ENCODE results near the gene UNC5C. TPM values are rescaled to one million over a fixed set of nuclear protein-coding genes. Genes with fewer than 3 reads are reported as not detected.

The UNC5C gene
- total RNA-seq, 2 experiments from 2014 or later, result not detected

DNA sequence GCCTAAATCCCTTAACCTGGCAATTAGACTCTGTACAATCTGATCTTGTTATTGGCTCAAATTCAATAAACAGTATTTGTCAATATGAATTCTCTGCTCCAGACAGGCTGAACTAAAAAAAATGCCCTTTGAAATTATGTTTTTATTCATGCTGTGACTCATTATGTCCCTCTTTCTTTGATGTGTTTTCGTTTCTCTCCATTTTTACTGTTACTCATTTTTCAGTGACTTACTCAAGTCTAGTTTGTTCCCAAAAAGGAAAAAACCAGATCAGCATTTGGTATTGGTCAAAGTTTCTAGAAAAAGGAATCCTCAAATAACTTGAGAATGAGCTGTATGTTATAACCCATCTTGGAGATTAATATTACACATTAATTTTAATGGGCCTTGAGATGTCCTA, 40.4 kb downstream of the UNC5C start:
- Mint-ChIP-seq H3K36me3 (no peaks in the 10 kb centered on the region), H3K9me3 (no peaks in the 10 kb centered on the region), H3K27me3 (peaks cover 3% of the 10 kb centered on the region), H3K4me3 (no peak overlapping the region), H3K4me1 (ENCODE audit: low read depth) (peaks cover 5% of the 10 kb centered on the region), H3K27ac (no peak overlapping the region)
- no peak for DNase-seq
- intact Hi-C loops (cut with micrococcal nuclease), result loop anchor here (5.0 kb wide), 1 partner anchor 351 kb away; no protein-coding TSS in a partner anchor
- ChIA-PET CTCF (no interaction called here), POLR2A (no interaction called here)

DNA sequence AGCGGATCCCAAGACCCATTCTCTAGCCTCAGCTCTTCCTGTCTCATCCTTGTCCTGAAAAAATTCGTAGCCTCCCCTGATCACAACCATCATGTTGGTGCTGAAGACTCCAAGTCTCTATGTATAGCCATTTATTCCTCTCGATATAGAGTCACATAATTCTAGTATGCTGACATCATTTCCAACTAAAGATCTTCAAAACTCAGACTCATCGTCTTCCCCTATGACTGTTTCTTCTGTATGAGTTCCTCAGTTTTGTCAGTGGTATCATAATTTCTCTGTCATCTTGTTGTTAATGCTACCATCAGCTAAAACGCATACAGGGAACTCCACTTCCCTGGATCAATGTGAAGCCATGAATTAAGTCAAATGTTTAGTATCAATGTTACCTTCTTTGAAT, 41.2 kb downstream of the UNC5C start:
- H3K4me1 Mint-ChIP-seq (ENCODE audit: low read depth), result peaks cover 5% of the 10 kb centered on the region
- H3K36me3 Mint-ChIP-seq, result no peaks in the 10 kb centered on the region
- no peak for DNase-seq
- H3K4me3 Mint-ChIP-seq, result no peak overlapping the region
- no peaks in the 10 kb centered on the region for H3K9me3 Mint-ChIP-seq
- ChIA-PET POLR2A (no interaction called here), CTCF (no interaction called here)
- intact Hi-C loops (cut with micrococcal nuclease), result loop anchor here (1.0 to 5.0 kb wide), 2 partner anchors 258 to 350 kb away; no protein-coding TSS in a partner anchor
- peaks cover 3% of the 10 kb centered on the region for H3K27me3 Mint-ChIP-seq
- H3K27ac Mint-ChIP-seq, result no peak overlapping the region

DNA sequence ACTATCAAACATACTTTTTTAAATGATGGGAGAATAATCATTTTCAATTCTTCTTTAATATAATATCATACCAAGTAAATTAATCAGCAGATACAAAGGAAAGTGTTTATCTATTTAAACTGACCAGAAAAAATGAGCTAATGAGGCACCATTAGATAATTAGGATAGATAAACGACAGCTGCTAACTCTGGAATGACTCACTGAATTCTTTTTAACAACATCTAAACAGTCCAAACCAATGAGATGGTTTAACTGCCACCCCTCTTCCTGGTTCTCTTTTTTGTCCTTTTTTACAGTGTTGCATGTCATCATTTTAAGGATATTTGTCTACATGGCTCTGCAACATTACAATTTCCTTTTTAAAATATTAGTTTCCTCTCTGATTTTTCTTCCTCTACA, 41.6 kb downstream of the UNC5C start:
- Mint-ChIP-seq H3K4me3 (no peak overlapping the region), H3K27ac (no peak overlapping the region), H3K9me3 (no peaks in the 10 kb centered on the region), H3K36me3 (no peaks in the 10 kb centered on the region), H3K4me1 (ENCODE audit: low read depth) (peaks cover 5% of the 10 kb centered on the region), H3K27me3 (peaks cover 3% of the 10 kb centered on the region)
- DNase-seq, result no peak
- CTCF ChIA-PET, result no interaction called here
- intact Hi-C loops (cut with micrococcal nuclease), result loop anchor here (1.0 to 5.0 kb wide), 2 partner anchors 258 to 350 kb away; no protein-coding TSS in a partner anchor
- POLR2A ChIA-PET, result no interaction called here

DNA sequence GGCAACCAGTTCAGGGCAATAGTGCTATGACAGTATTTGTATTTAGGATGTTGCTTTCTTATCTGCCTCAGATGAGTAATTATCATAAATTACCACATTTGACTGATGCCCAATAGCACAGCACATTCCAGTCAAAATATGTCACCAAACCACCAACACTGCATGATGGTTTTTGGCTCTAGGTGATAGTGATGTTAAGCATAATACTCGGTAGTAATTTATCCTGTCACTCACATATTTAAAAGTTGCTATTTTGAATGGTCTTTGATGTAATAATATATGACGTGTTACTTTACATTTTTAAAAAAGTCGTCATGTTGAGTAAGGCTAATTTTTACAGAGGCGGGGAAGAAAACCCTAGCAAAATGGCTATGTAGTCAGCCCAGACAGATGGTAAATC, 42.5 kb downstream of the UNC5C start:
- peaks cover 3% of the 10 kb centered on the region for H3K27me3 Mint-ChIP-seq
- DNase-seq, result no peak
- H3K9me3 Mint-ChIP-seq, result no peaks in the 10 kb centered on the region
- H3K4me3 Mint-ChIP-seq, result no peak overlapping the region
- H3K4me1 Mint-ChIP-seq (ENCODE audit: low read depth), result peaks cover 5% of the 10 kb centered on the region
- H3K27ac Mint-ChIP-seq, result no peak overlapping the region
- intact Hi-C loops (cut with micrococcal nuclease), result loop anchor here (5.0 kb wide), 1 partner anchor 349 kb away; no protein-coding TSS in a partner anchor
- CTCF ChIA-PET, result no interaction called here
- POLR2A ChIA-PET, result no interaction called here
- no peaks in the 10 kb centered on the region for H3K36me3 Mint-ChIP-seq

DNA sequence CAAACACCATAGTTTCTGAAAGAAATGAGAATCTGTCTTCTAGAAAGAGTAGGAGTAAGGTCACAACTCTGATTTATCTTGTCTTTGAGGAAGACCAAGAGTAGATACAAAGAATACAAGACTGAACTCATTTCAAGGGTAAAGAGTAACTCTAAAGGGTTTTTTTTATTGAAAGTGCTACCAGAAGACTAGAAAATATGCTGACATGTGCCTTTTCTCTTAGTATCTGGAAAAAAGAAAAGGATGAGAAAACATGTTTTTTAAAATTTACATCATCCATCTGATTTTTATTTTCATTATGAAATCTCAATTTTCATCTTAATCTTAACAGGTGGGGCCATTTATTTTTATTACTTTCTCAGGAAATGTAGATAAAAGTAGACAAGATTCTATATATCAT, 43.0 kb downstream of the UNC5C start:
- intact Hi-C loops (cut with micrococcal nuclease), result loop anchor here (5.0 kb wide), 1 partner anchor 348 kb away; no protein-coding TSS in a partner anchor
- ChIA-PET CTCF (no interaction called here), POLR2A (no interaction called here)
- DNase-seq, result no peak
- Mint-ChIP-seq H3K4me1 (ENCODE audit: low read depth) (peaks cover 5% of the 10 kb centered on the region), H3K36me3 (no peaks in the 10 kb centered on the region), H3K4me3 (no peak overlapping the region), H3K27ac (no peak overlapping the region), H3K27me3 (peaks cover 3% of the 10 kb centered on the region), H3K9me3 (no peaks in the 10 kb centered on the region)

DNA sequence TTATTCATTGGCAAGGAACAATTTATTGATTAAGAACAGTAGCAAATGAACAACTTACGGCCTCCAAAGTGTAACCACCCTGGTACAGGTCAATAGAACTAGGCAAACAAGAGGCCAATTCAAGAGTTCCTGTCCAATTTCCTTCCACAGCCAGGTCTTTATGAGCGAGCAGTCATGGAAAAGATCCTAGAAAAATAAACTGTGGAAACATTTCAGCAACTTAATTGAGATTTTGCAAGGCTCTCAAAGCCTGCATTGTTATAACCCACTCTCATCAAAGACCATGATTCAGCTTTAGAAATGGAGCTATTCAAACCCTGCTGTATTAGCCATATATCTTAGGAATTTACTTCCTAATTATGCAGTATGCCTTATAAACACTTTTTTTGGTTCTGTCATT, 43.6 kb downstream of the UNC5C start:
- Mint-ChIP-seq H3K9me3 (no peaks in the 10 kb centered on the region), H3K27me3 (peaks cover 3% of the 10 kb centered on the region), H3K4me1 (ENCODE audit: low read depth) (peaks cover 5% of the 10 kb centered on the region), H3K27ac (no peak overlapping the region), H3K4me3 (no peak overlapping the region), H3K36me3 (no peaks in the 10 kb centered on the region)
- DNase-seq, result no peak
- intact Hi-C loops (cut with micrococcal nuclease), result loop anchor here (5.0 kb wide), 1 partner anchor 348 kb away; no protein-coding TSS in a partner anchor
- ChIA-PET POLR2A (no interaction called here), CTCF (no interaction called here)

DNA sequence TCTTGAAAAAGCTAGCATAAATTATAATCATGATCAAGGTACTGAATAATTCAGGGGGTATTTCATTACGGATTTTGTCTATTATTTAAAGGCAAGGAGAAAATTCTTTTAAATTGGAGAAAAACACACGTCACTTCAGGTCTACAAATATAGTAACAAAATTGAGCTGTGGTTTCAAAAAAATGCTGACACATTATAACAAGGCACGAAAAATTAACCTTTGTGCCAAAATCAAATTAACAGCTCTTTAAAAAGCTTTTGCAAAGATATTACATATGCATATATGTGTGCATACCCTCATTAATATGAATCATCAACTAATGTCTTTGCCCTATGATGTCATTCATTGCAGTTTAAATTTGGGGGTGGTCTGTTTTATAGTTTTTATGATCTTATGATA, 44.3 kb downstream of the UNC5C start:
- peaks cover 5% of the 10 kb centered on the region for H3K4me1 Mint-ChIP-seq (ENCODE audit: low read depth)
- no peaks in the 10 kb centered on the region for H3K36me3 Mint-ChIP-seq
- intact Hi-C loops (cut with micrococcal nuclease), result no loop called here
- CTCF ChIA-PET, result no interaction called here
- no peak overlapping the region for H3K27ac Mint-ChIP-seq
- no peak overlapping the region for H3K4me3 Mint-ChIP-seq
- POLR2A ChIA-PET, result no interaction called here
- H3K27me3 Mint-ChIP-seq, result peaks cover 3% of the 10 kb centered on the region
- DNase-seq, result no peak
- no peaks in the 10 kb centered on the region for H3K9me3 Mint-ChIP-seq

DNA sequence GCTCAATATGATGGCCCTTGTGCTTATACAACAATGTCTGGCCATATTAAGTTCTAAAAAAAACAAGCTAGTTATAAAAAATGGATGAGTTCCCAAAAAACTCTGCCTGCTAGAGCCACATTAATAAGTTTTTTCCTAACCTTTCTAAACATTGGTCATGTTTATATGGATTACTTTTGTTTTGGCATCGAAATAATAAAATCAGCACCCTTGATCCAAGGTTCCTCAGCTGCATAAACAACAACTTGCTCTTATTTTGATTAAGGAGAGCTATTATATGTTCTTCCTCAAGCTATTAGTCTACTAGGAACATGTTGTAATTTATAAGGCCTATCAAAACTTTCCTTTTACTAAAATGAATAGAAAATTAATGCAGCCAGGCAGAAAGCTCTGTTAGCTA, 48.4 kb downstream of the UNC5C start:
- Mint-ChIP-seq H3K36me3 (no peaks in the 10 kb centered on the region), H3K4me1 (ENCODE audit: low read depth) (no peaks in the 10 kb centered on the region), H3K9me3 (no peaks in the 10 kb centered on the region), H3K27me3 (no peaks in the 10 kb centered on the region), H3K27ac (no peak overlapping the region), H3K4me3 (no peak overlapping the region)
- DNase-seq, result no peak
- ChIA-PET CTCF (no interaction called here), POLR2A (no interaction called here)
- intact Hi-C loops (cut with micrococcal nuclease), result no loop called here

DNA sequence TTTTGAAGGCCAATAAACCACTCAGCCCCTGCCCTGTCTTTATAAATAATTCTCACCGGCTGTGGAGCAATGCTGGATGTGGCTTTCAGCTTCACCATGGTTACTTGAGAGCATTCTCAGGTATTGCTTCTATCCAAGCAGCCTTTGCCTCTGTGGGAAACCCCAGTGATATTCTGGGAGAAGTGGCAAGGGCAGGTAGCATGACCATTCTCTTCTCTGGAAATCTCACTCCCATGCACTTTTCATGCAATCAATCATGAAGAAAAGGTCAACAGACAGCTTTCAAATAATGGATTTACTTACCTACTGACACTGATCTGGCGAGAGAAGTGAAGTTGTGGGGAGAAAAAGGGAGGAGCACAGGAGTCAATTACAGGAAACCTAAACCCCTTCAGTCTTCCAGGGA, 49.5 kb downstream of the UNC5C start:
- Mint-ChIP-seq H3K27me3 (no peaks in the 10 kb centered on the region), H3K27ac (no peak overlapping the region), H3K4me1 (ENCODE audit: low read depth) (no peaks in the 10 kb centered on the region), H3K9me3 (no peaks in the 10 kb centered on the region), H3K4me3 (no peak overlapping the region), H3K36me3 (no peaks in the 10 kb centered on the region)
- intact Hi-C loops (cut with micrococcal nuclease), result no loop called here
- ChIA-PET POLR2A (no interaction called here), CTCF (no interaction called here)
- DNase-seq, result no peak

DNA sequence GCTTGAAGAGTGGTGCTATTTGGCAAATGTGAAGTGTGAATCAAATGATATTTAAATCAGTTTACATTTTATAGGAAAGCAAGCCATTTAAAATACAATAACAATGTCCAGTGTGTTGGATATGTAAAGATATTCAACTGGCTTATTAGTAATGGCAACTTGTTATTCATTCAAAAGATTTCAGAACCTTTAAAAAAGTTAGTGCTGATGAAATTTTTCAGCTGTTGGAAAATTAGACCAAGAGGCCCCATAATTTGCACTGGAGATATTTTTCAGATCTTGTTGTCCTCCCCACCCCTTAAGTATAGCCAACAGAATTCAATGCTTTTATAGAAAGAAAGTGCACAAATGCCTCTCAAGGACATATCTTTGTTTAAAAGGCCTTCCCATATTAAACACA, 54.6 kb downstream of the UNC5C start:
- no peak for DNase-seq
- no peak overlapping the region for H3K27ac Mint-ChIP-seq
- H3K4me3 Mint-ChIP-seq, result no peak overlapping the region
- CTCF ChIA-PET, result no interaction called here
- POLR2A ChIA-PET, result no interaction called here
- no peaks in the 10 kb centered on the region for H3K9me3 Mint-ChIP-seq
- no peaks in the 10 kb centered on the region for H3K4me1 Mint-ChIP-seq (ENCODE audit: low read depth)
- H3K36me3 Mint-ChIP-seq, result no peaks in the 10 kb centered on the region
- H3K27me3 Mint-ChIP-seq, result no peaks in the 10 kb centered on the region
- intact Hi-C loops (cut with micrococcal nuclease), result no loop called here

DNA sequence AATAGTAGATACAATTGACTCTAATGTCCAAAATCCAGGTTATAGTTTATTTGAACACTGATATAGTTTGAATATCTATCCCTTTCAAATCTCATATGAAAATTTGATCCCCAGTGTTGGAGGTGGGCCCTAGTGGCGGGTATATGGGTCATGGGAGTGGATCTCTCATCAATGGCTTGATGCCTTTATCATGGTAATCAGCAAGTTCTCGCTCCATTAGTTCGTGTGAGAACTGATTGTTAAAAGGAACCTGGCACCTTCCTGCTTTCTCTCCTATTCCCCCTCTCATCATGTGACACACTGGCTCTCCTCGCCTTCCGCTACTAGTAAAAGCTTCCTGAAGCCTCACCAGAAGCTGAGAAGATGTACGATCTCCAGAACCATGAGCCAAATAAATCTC, 70.1 kb downstream of the UNC5C start:
- Mint-ChIP-seq H3K4me3 (no peak overlapping the region), H3K27me3 (no peaks in the 10 kb centered on the region), H3K36me3 (no peaks in the 10 kb centered on the region), H3K4me1 (ENCODE audit: low read depth) (no peaks in the 10 kb centered on the region), H3K27ac (no peak overlapping the region), H3K9me3 (no peaks in the 10 kb centered on the region)
- intact Hi-C loops (cut with micrococcal nuclease), result no loop called here
- no peak for DNase-seq
- ChIA-PET CTCF (no interaction called here), POLR2A (no interaction called here)

DNA sequence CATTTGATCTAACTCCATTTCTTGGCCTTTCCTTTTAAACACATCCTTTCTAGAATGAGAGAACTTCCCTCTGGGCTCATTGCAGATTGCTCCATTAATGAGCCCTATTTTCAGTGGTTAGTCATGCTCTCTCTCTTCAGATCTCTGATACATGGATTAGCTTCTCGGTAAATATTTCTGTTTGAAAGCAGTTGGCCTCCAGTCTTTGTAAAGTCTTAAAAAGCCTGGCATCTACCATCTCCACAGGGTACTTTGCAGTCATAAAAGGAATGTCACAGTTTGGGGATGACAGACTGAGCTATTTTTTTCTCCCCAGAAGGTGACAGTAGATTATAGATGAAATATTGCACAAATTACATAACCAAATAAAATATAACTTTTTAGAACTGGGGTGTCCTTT, 72.7 kb downstream of the UNC5C start:
- Mint-ChIP-seq H3K4me3 (no peak overlapping the region), H3K27me3 (no peaks in the 10 kb centered on the region), H3K9me3 (no peaks in the 10 kb centered on the region), H3K4me1 (ENCODE audit: low read depth) (no peaks in the 10 kb centered on the region), H3K27ac (no peak overlapping the region), H3K36me3 (no peaks in the 10 kb centered on the region)
- DNase-seq, result no peak
- POLR2A ChIA-PET, result no interaction called here
- intact Hi-C loops (cut with micrococcal nuclease), result no loop called here
- CTCF ChIA-PET, result no interaction called here

DNA sequence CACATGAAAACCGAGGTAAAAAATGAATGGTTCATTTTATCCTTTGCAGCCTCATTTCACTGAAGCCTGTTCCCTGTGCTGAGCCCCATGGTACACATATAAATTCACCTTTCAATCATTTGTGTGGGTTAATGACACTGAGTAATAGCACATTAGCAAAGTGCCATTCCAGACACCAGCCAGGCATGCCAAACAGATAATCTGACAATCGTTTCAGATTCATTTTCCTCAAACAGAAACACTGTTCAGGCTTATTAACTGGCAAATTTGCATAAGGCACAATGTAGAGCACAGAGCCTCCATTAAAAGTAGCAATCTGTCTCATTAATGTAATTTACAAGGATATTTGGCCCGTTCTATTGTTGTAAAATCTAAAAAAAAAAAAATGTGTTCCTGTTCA, 76.2 kb downstream of the UNC5C start:
- DNase-seq, result no peak
- Mint-ChIP-seq H3K4me3 (no peak overlapping the region), H3K27ac (no peak overlapping the region), H3K36me3 (no peaks in the 10 kb centered on the region), H3K4me1 (ENCODE audit: low read depth) (no peaks in the 10 kb centered on the region), H3K27me3 (no peaks in the 10 kb centered on the region), H3K9me3 (no peaks in the 10 kb centered on the region)
- ChIA-PET CTCF (no interaction called here), POLR2A (no interaction called here)
- intact Hi-C loops (cut with micrococcal nuclease), result no loop called here

DNA sequence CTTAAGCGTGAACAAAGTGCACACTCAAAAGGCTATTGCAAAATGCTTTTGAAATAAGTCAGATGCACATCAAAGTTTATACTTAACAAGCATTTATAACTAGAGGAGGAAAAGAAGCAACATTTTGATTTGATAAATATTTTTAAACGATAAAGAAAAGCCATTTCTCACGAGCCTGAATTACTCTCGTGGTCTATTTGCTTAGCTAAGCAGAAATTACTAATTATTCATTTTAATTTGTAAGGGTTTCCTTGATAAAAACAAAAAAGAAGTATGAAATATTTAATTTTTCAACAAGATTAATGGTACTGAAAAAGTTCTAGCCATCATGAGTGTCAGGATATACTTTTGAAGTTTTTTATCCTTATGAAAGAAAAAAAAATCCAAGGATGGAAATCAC, 78.2 kb downstream of the UNC5C start:
- Mint-ChIP-seq H3K27me3 (no peaks in the 10 kb centered on the region), H3K9me3 (no peaks in the 10 kb centered on the region), H3K4me3 (no peak overlapping the region), H3K4me1 (ENCODE audit: low read depth) (no peaks in the 10 kb centered on the region), H3K27ac (no peak overlapping the region), H3K36me3 (no peaks in the 10 kb centered on the region)
- DNase-seq, result no peak
- intact Hi-C loops (cut with micrococcal nuclease), result no loop called here
- CTCF ChIA-PET, result no interaction called here
- POLR2A ChIA-PET, result no interaction called here
